Fibroblast of pulmonary artery (primary cell): ENCODE measurements around the gene SATB1.

Source experiments
- DNase-seq: peaks from one replicate; pipeline ENCODE4 v3.0.0-alpha.2; 2010; ENCODE audit warnings: low read depth
- H3K4me3 ChIP-seq: replicated peaks from 2 replicates; pipeline ENCODE4 v1.5.1; 2011; ENCODE audit warnings: low read depth, mild to moderate bottlenecking, control low read depth, low read length, moderate library complexity
- CTCF ChIP-seq: IDR thresholded peaks from 2 replicates; pipeline ENCODE4 v1.5.1; 2011; ENCODE audit warnings: mild to moderate bottlenecking, control low read depth, low read length, inconsistent platforms; ENCODE audit errors: missing control alignments

The SATB1 gene

GRCh38 chr3:18390024-18390660 lies 35.0 kb downstream of the SATB1 start:
- H3K4me3 ChIP-seq = no peak overlapping the region
- DNase-seq = no peak
- TF ChIP-seq CTCF = no peak

GRCh38 chr3:18389108-18389733 lies 35.9 kb downstream of the SATB1 start:
- DNase-seq = peak; percentile 35
- no peak overlapping the region for H3K4me3 ChIP-seq
- TF ChIP-seq CTCF = peak; percentile 60

GRCh38 chr3:18386274-18386890 lies 38.8 kb downstream of the SATB1 start:
- H3K4me3 ChIP-seq = no peak overlapping the region
- no peak for TF ChIP-seq CTCF
- no peak for DNase-seq

GRCh38 chr3:18385706-18386105 lies 39.4 kb downstream of the SATB1 start:
- DNase-seq = no peak
- TF ChIP-seq CTCF = no peak
- no peak overlapping the region for H3K4me3 ChIP-seq

GRCh38 chr3:18382760-18383369 lies 42.3 kb downstream of the SATB1 start:
- no peak overlapping the region for H3K4me3 ChIP-seq
- DNase-seq = no peak
- TF ChIP-seq CTCF = no peak

GRCh38 chr3:18379647-18380046 lies 45.5 kb downstream of the SATB1 start:
- DNase-seq = no peak
- H3K4me3 ChIP-seq = no peak overlapping the region
- TF ChIP-seq CTCF = no peak
